ENCODE results near the gene NUDT2. TPM values are rescaled to one million over a fixed set of nuclear protein-coding genes. Genes with fewer than 3 reads are reported as not detected.
"Not testable (repeated sequence)": the region's sequence is repeated elsewhere in the genome, so short reads cannot be mapped to it uniquely, and the experiment has no call there.

Gene NUDT2
- total RNA-seq, 4 donors from 2014 or later, result 9.2 to 29.3 (median 17.8) TPM

- H3K27ac ChIP-seq, result peak overlapping the region; percentile 24 to 74 (median 66)
- peaks cover 5 to 68% (median 18%) of the 10 kb centered on the region in 3 donors for H3K36me3 ChIP-seq
- intact Hi-C loops (cut with DNase I), result no loop called here
- no peak for DNase-seq
- H3K9me3 ChIP-seq, result no peaks in the 10 kb centered on the region
- no peaks in the 10 kb centered on the region for H3K27me3 ChIP-seq
- no peak overlapping the region for H3K4me3 ChIP-seq
- 63 to 82% methylated on average over 4 to 5 of the region's 5 CpGs for WGBS, 2 donors
- peaks cover 0 to 13% (median 3%) of the 10 kb centered on the region in 3 donors for H3K4me1 ChIP-seq
- TF ChIP-seq POLR2A (IDR thresholded peaks at IDR 0.05), result no peak
- TF ChIP-seq CTCF (IDR thresholded peaks at IDR 0.05), result no peak
Measured at GRCh38 chr9:34343090-34343489, 13.7 kb downstream of the NUDT2 start.

GRCh38 chr9:34343605-34344004 lies 14.2 kb downstream of the NUDT2 start:
- Histone ChIP-seq H3K4me1 (peaks cover 0 to 13% (median 3%) of the 10 kb centered on the region in 3 donors), H3K27me3 (no peaks in the 10 kb centered on the region), H3K4me3 (no peak overlapping the region), H3K36me3 (peaks cover 4 to 64% (median 17%) of the 10 kb centered on the region in 3 donors), H3K9me3 (no peaks in the 10 kb centered on the region), H3K27ac (peak overlapping the region in 3 of 4 donors; percentile 62 to 68 (median 64))
- WGBS, 2 donors, result 88 to 100% methylated on average over 1 of the region's 1 CpG
- intact Hi-C loops (cut with DNase I), result no loop called here
- TF ChIP-seq CTCF (IDR thresholded peaks at IDR 0.05), result no peak
- no peak for TF ChIP-seq POLR2A (IDR thresholded peaks at IDR 0.05)
- DNase-seq, result no peak

- no peaks in the 10 kb centered on the region for H3K27me3 ChIP-seq
- 83 to 84% methylated on average over 13 to 14 of the region's 15 CpGs for WGBS, 2 donors
- peaks cover 0 to 13% (median 3%) of the 10 kb centered on the region in 3 donors for H3K4me1 ChIP-seq
- DNase-seq, result no peak
- H3K4me3 ChIP-seq, result no peak overlapping the region
- H3K9me3 ChIP-seq, result no peaks in the 10 kb centered on the region
- TF ChIP-seq CTCF (IDR thresholded peaks at IDR 0.05) (no peak), POLR2A (IDR thresholded peaks at IDR 0.05) (no peak)
- H3K36me3 ChIP-seq, result peaks cover 0 to 29% (median 0%) of the 10 kb centered on the region in 3 donors
- intact Hi-C loops (cut with DNase I), result no loop called here
- H3K27ac ChIP-seq, result peak overlapping the region in 3 of 4 donors; percentile 11 to 45 (median 42)
Measured at GRCh38 chr9:34346873-34347799, 17.8 kb downstream of the NUDT2 start.

- intact Hi-C loops (cut with DNase I), result no loop called here
- peaks cover 0 to 13% (median 3%) of the 10 kb centered on the region in 3 donors for H3K4me1 ChIP-seq
- no peaks in the 10 kb centered on the region for H3K27me3 ChIP-seq
- no peak overlapping the region for H3K4me3 ChIP-seq
- peak overlapping the region in 1 of 4 donors; percentile 30 for H3K27ac ChIP-seq
- no peak for DNase-seq
- H3K36me3 ChIP-seq, result peaks cover 0 to 22% (median 0%) of the 10 kb centered on the region in 3 donors
- H3K9me3 ChIP-seq, result no peaks in the 10 kb centered on the region
- no peak for TF ChIP-seq POLR2A (IDR thresholded peaks at IDR 0.05)
- no peak for TF ChIP-seq CTCF (IDR thresholded peaks at IDR 0.05)
Measured at GRCh38 chr9:34347800-34348158, 18.4 kb downstream of the NUDT2 start.

- WGBS, 2 donors, result 93 to 100% methylated on average over 3 of the region's 3 CpGs
- no peak overlapping the region for H3K27ac ChIP-seq
- no peaks in the 10 kb centered on the region for H3K9me3 ChIP-seq
- peaks cover 0 to 13% (median 3%) of the 10 kb centered on the region in 3 donors for H3K4me1 ChIP-seq
- H3K27me3 ChIP-seq, result no peaks in the 10 kb centered on the region
- no peak for DNase-seq
- H3K36me3 ChIP-seq, result peaks cover 0 to 7% (median 0%) of the 10 kb centered on the region in 3 donors
- no peak overlapping the region for H3K4me3 ChIP-seq
- intact Hi-C loops (cut with DNase I), result no loop called here
- TF ChIP-seq POLR2A (IDR thresholded peaks at IDR 0.05) (no peak), CTCF (IDR thresholded peaks at IDR 0.05) (no peak)
Measured at GRCh38 chr9:34349324-34349723, 20.0 kb downstream of the NUDT2 start.

- not testable (repeated sequence) for H3K4me3 ChIP-seq, DNase-seq
Measured at GRCh38 chr9:34352122-34352652, 22.8 kb downstream of the NUDT2 start.

GRCh38 chr9:34352957-34353356 lies 23.6 kb downstream of the NUDT2 start:
- H3K36me3 ChIP-seq; H3K4me1 ChIP-seq; H3K9me3 ChIP-seq; H3K4me3 ChIP-seq; intact Hi-C loops (cut with DNase I); H3K27ac ChIP-seq; H3K27me3 ChIP-seq; DNase-seq: not testable (repeated sequence)
- WGBS, 2 donors, result 80 to 92% methylated on average over 1 of the region's 1 CpG

More at GRCh38 chr9:34352122-34352652, 22.8 kb downstream of the NUDT2 start:
- H3K27ac ChIP-seq; intact Hi-C loops (cut with DNase I); H3K27me3 ChIP-seq; H3K36me3 ChIP-seq; H3K9me3 ChIP-seq; H3K4me1 ChIP-seq: not testable (repeated sequence)
- 91 to 97% methylated on average over 5 to 7 of the region's 7 CpGs for WGBS, 2 donors
